DOHH2 (cell line): ENCODE measurements around the gene KIR2DL4.
"Not testable (repeated sequence)": the region's sequence is repeated elsewhere in the genome, so short reads cannot be mapped to it uniquely, and the experiment has no call there.

ENCODE experiments used
- H3F3A ChIP-seq: fragments of 200-600 bp; sonication (generic), shearing (Covaris generic); 2 replicates; pipeline ENCODE4 v1.6.0; 2016; ENCODE audit warnings: antibody characterized with exemption, mild to moderate bottlenecking; ENCODE audit not compliant: control insufficient read depth, insufficient read depth
- H3K27ac ChIP-seq: fragments of 200-600 bp; sonication (generic); 2 replicates; pipeline ENCODE4 v1.5.1; 2014; ENCODE audit warnings: low read depth, mild to moderate bottlenecking, low read length, moderate library complexity
- H3K27me3 ChIP-seq: fragments of 200-600 bp; sonication (generic); 2 replicates; pipeline ENCODE4 v1.6.1; 2014; ENCODE audit warnings: mild to moderate bottlenecking, low read length, mixed read lengths; ENCODE audit not compliant: control insufficient read depth
- H3K36me3 ChIP-seq: fragments of 200-600 bp; sonication (generic); 2 replicates; pipeline ENCODE4 v1.6.1; 2014; ENCODE audit warnings: mild to moderate bottlenecking, low read length, moderate library complexity, mixed read lengths; ENCODE audit not compliant: control insufficient read depth
- H3K4me1 ChIP-seq: fragments of 200-600 bp; sonication (generic); 2 replicates; pipeline ENCODE4 v1.6.1; 2014; ENCODE audit warnings: mild to moderate bottlenecking, low read length, mixed read lengths; ENCODE audit not compliant: control insufficient read depth
- H3K4me2 ChIP-seq: fragments of 200-600 bp; sonication (generic); 2 replicates; pipeline ENCODE4 v1.6.0; 2014; ENCODE audit warnings: mild to moderate bottlenecking, low read length, moderate library complexity
- H3K4me3 ChIP-seq: fragments of 200-600 bp; sonication (generic); 2 replicates; pipeline ENCODE4 v1.5.1; 2014; ENCODE audit warnings: mild to moderate bottlenecking, low read length, mixed read lengths
- H3K79me2 ChIP-seq: fragments of 200-600 bp; sonication (generic); 2 replicates; pipeline ENCODE4 v1.6.1; 2014; ENCODE audit warnings: mild to moderate bottlenecking, low read length, mixed read lengths; ENCODE audit not compliant: control insufficient read depth
- H3K9me2 ChIP-seq: fragments of 200-600 bp; sonication (generic); replicated peaks from 2 replicates; pipeline ENCODE4 v1.6.1; 2014; ENCODE audit warnings: mild to moderate bottlenecking, low read length, mixed read lengths; ENCODE audit not compliant: control insufficient read depth
- H3K9me3 ChIP-seq: fragments of 200-600 bp; sonication (generic); 2 replicates; pipeline ENCODE4 v1.6.1; 2014; ENCODE audit warnings: antibody characterized with exemption, low read length, mixed read lengths; ENCODE audit not compliant: control insufficient read depth, insufficient read depth
- H4K20me1 ChIP-seq: fragments of 200-600 bp; sonication (generic); 2 replicates; pipeline ENCODE4 v1.6.0; 2014; ENCODE audit warnings: low read depth, mild to moderate bottlenecking, antibody characterized with exemption, low read length, moderate library complexity; ENCODE audit not compliant: control insufficient read depth, insufficient read depth
- CTCF ChIP-seq: fragments of 200-600 bp; sonication (generic); IDR thresholded peaks from one replicate; pipeline ENCODE4 v1.5.1; 2014; ENCODE audit warnings: antibody characterized with exemption, mild to moderate bottlenecking, low read depth, low read length; ENCODE audit not compliant: poor library complexity, severe bottlenecking
- EZH2phosphoT487 ChIP-seq: fragments of 200-600 bp; sonication (generic); IDR thresholded peaks from 2 replicates; pipeline ENCODE4 v1.6.1; 2017; ENCODE audit warnings: borderline replicate concordance, mild to moderate bottlenecking, antibody characterized with exemption, low read length, moderate library complexity, mixed read lengths

Gene KIR2DL4

GRCh38 chr19:54843171-54843570, 39.8 kb downstream of the KIR2DL4 start:
- not testable (repeated sequence) for H3K9me2 ChIP-seq, H3K36me3 ChIP-seq, H3F3A ChIP-seq, H3K4me2 ChIP-seq, H3K27me3 ChIP-seq, H3K4me1 ChIP-seq, H4K20me1 ChIP-seq, H3K4me3 ChIP-seq, H3K27ac ChIP-seq, H3K79me2 ChIP-seq, H3K9me3 ChIP-seq

DNA sequence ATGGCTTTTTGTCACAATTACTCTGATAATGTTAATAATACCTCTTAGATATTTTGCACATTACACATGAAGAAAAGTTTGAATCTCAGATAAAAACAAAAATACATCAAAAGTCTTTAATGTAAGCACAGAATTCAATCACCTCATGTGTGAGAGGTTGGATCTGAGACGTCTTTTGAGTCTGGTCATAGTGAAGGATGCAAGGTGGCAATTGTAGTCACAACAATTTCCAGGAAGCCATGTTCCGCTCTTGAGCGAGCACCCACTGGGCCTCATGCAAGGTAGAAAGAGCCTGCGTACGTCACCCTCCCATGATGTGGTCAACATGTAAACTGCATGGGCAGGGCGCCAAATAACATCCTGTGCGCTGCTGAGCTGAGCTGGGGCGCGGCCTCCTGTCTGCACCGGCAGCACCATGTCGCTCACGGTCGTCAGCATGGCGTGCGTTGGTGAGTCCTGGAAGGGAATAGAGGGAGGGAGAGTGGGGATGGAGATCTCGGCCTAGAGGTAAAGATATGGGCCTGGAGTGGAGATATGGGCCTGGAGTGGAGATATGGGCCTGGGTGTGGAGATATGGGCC, 46.7 kb downstream of the KIR2DL4 start, which contains the start of gene KIR3DL2:
TSS of gene KIR3DL2 (plus strand) at position 383 of the 580 bp plus-strand sequence. CDS start at position 416, 33 bp downstream.
- not testable (repeated sequence) for H3K27ac ChIP-seq, H3K27me3 ChIP-seq, H3K36me3 ChIP-seq

DNA sequence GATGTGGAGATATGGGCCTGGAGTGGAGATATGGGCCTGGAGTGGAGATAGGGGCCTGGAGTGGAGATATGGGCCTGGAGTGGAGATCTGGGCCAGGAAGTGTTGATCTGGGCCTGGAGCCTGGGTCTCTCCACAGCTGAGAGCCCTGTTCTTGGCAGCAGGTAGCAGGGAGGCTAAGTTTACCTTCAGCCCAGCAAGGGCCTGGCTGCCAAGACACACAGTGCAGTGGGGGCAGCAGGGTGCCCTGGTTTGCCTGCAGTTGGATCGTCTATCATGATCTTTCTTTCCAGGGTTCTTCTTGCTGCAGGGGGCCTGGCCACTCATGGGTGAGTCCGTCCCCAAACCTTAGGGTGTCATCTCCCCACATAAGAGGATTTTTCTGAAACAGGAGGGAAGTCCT, 47.5 kb downstream of the KIR2DL4 start:
- no peak for TF ChIP-seq CTCF
- no peak for TF ChIP-seq EZH2phosphoT487
- H3K4me1 ChIP-seq, result peaks cover 11% of the 10 kb centered on the region
- no peaks in the 10 kb centered on the region for H3K36me3 ChIP-seq
- H4K20me1 ChIP-seq, result no peaks in the 10 kb centered on the region
- no peaks in the 10 kb centered on the region for H3K79me2 ChIP-seq
- no peaks in the 10 kb centered on the region for H3K27me3 ChIP-seq
- H3K4me2 ChIP-seq, result no peak overlapping the region
- no peaks in the 10 kb centered on the region for H3K9me3 ChIP-seq
- no peak overlapping the region for H3K4me3 ChIP-seq
- H3K9me2 ChIP-seq, result no peaks in the 10 kb centered on the region
- H3K27ac ChIP-seq, result no peak overlapping the region
- no peaks in the 10 kb centered on the region for H3F3A ChIP-seq

More for the DNA sequence above, 46.7 kb downstream of the KIR2DL4 start, which contains the start of gene KIR3DL2:
- not testable (repeated sequence) for H3K4me2 ChIP-seq, H3F3A ChIP-seq, H3K4me1 ChIP-seq, H3K9me2 ChIP-seq, H3K4me3 ChIP-seq, H4K20me1 ChIP-seq, H3K79me2 ChIP-seq, H3K9me3 ChIP-seq

GRCh38 chr19:54851353-54851752, 47.9 kb downstream of the KIR2DL4 start:
- peaks cover 11% of the 10 kb centered on the region for H3K4me1 ChIP-seq
- no peak overlapping the region for H3K27ac ChIP-seq
- no peaks in the 10 kb centered on the region for H3K9me2 ChIP-seq
- H3K4me3 ChIP-seq, result no peak overlapping the region
- H4K20me1 ChIP-seq, result no peaks in the 10 kb centered on the region
- no peaks in the 10 kb centered on the region for H3F3A ChIP-seq
- no peaks in the 10 kb centered on the region for H3K36me3 ChIP-seq
- no peak overlapping the region for H3K4me2 ChIP-seq
- H3K27me3 ChIP-seq, result no peaks in the 10 kb centered on the region
- no peaks in the 10 kb centered on the region for H3K9me3 ChIP-seq
- no peak for TF ChIP-seq CTCF
- TF ChIP-seq EZH2phosphoT487, result no peak
- H3K79me2 ChIP-seq, result no peaks in the 10 kb centered on the region

DNA sequence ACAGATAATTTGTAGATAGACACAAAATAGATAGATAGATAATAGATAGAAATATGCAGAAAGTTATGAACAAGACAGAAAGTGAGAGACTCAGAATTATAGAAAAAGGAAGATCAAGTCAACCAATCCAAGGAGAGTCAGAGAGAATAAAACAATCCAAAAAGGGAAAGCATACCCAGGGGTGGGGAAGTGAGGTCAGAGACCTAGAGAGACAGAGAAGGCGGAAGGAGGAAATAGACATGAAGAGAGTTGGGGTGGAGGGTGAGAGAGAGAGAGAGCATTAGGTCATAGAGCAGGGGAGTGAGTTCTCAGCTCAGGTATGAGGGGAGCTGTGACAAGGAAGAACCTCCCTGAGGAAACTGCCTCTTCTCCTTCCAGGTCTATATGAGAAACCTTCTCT, 51.8 kb downstream of the KIR2DL4 start:
- not testable (repeated sequence) for H3K4me2 ChIP-seq, H3K9me3 ChIP-seq, H3K27ac ChIP-seq, H4K20me1 ChIP-seq, H3K27me3 ChIP-seq, H3F3A ChIP-seq, H3K4me3 ChIP-seq, H3K79me2 ChIP-seq, H3K36me3 ChIP-seq, H3K9me2 ChIP-seq
- H3K4me1 ChIP-seq, result peaks cover 15% of the 10 kb centered on the region

GRCh38 chr19:54858476-54858875, 55.1 kb downstream of the KIR2DL4 start:
- not testable (repeated sequence) for H3F3A ChIP-seq, H3K79me2 ChIP-seq, H3K4me3 ChIP-seq, H4K20me1 ChIP-seq, H3K9me2 ChIP-seq, H3K27ac ChIP-seq, H3K4me2 ChIP-seq, H3K27me3 ChIP-seq, H3K9me3 ChIP-seq, H3K36me3 ChIP-seq
- peaks cover 27% of the 10 kb centered on the region for H3K4me1 ChIP-seq
